Stimulated activated CD8-positive, alpha-beta memory T cell treated with anti-CD3 and anti-CD28 coated beads, Interleukin-15, amount 100 ng/mL, for 1 hour (primary cell): ENCODE data around the gene PCDHA2.
"Not testable (repeated sequence)": the region's sequence is repeated elsewhere in the genome, so short reads cannot be mapped to it uniquely, and the experiment has no call there.

ENCODE experiments used
- DNase-seq: peaks from one replicate; pipeline ENCODE4 v3.0.0-alpha.2; 2020; ENCODE audit warnings: low read depth

The PCDHA2 gene

GRCh38 chr5:140821375-140822280, 27.0 kb downstream of the PCDHA2 start, which contains the start of gene PCDHA5:
Gene PCDHA5 (plus strand): TSS chr5:140821613.
- DNase-seq = no peak

GRCh38 chr5:140822281-140822629, 27.6 kb downstream of the PCDHA2 start:
- DNase-seq = no peak

GRCh38 chr5:140822969-140823368, 28.3 kb downstream of the PCDHA2 start:
- not testable (repeated sequence) for DNase-seq

GRCh38 chr5:140823475-140823874, 28.8 kb downstream of the PCDHA2 start:
- DNase-seq = no peak

GRCh38 chr5:140827704-140828361, 33.2 kb downstream of the PCDHA2 start, which contains the start of gene PCDHA6:
Gene PCDHA6 (plus strand): TSS chr5:140827960. CDS start chr5:140828092, 132 bp downstream.
- DNase-seq = no peak

- DNase-seq = no peak
Measured at GRCh38 chr5:140828362-140828737, 33.7 kb downstream of the PCDHA2 start.

- DNase-seq = not testable (repeated sequence)
Measured at GRCh38 chr5:140829511-140830501, 35.2 kb downstream of the PCDHA2 start.

- DNase-seq = no peak
Measured at GRCh38 chr5:140833993-140834392, 39.3 kb downstream of the PCDHA2 start, which contains the start of gene PCDHA7. Gene PCDHA7 (plus strand): TSS chr5:140834269. CDS start chr5:140834384, 115 bp downstream.

- not testable (repeated sequence) for DNase-seq
Measured at GRCh38 chr5:140834439-140835008, 39.9 kb downstream of the PCDHA2 start.

GRCh38 chr5:140835622-140836510, 41.2 kb downstream of the PCDHA2 start:
- DNase-seq = no peak

- no peak for DNase-seq
Measured at GRCh38 chr5:140840978-140841962, 46.6 kb downstream of the PCDHA2 start, which contains the start of gene PCDHA8. Gene PCDHA8 (plus strand): TSS chr5:140841187. CDS start chr5:140841322, 135 bp downstream.

GRCh38 chr5:140842798-140843733, 48.4 kb downstream of the PCDHA2 start:
- DNase-seq = no peak
